Right lobe of liver (tissue), 6 donors: ENCODE data around the gene CHST3. TPM values are rescaled to one million over a fixed set of nuclear protein-coding genes. Genes with fewer than 3 reads are reported as not detected.
A peak's percentile ranks its signal among the peaks of the same experiment; 100 is the strongest.
"Not testable (repeated sequence)": the region's sequence is repeated elsewhere in the genome, so short reads cannot be mapped to it uniquely, and the experiment has no call there.

Source experiments
- ATAC-seq, 4 donors: fragments of 200-7000 bp; cut with Tn5 transposase; one replicate each; pipeline ENCODE4 v1.9.1; 2020; ENCODE audit warnings: mild to moderate bottlenecking in 4 of 4, moderate library complexity in 4 of 4
- DNase-seq, 3 donors: peaks; one replicate each; pipeline ENCODE4 v3.0.0-alpha.2; 2020
- H3K27ac ChIP-seq, 3 donors: fragments of 200-600 bp; one replicate each; pipeline ENCODE4 v1.8.0; 2022
- H3K27me3 ChIP-seq, 2 donors: fragments of 200-600 bp; one replicate each; pipeline ENCODE4 v1.8.0; 2022
- H3K36me3 ChIP-seq, 4 donors: fragments of 200-600 bp; sonication (generic) in 1 of 4; one replicate each; pipeline versions ENCODE4 v1.5.1 to v1.8.0; 2017 to 2022; ENCODE audit warnings: control low read depth in 1 of 4
- H3K4me1 ChIP-seq, 4 donors: fragments of 200-600 bp; sonication (generic) in 1 of 4; one replicate each; pipeline versions ENCODE4 v1.5.1 to v1.8.0; 2017 to 2022; ENCODE audit warnings: control low read depth in 1 of 4
- H3K4me3 ChIP-seq, 3 donors: fragments of 200-600 bp; one replicate each; pipeline ENCODE4 v1.8.0; 2022
- H3K9me3 ChIP-seq, 4 donors: fragments of 200-600 bp; sonication (generic) in 1 of 4; one replicate each; pipeline versions ENCODE4 v1.5.1 to v1.8.0; 2017 to 2022; ENCODE audit warnings: control low read depth in 1 of 4
- CTCF ChIP-seq, 4 donors: fragments of 200-600 bp in 3 of 4; fragments of 450-650 bp in 1 of 4; IDR thresholded peaks; one replicate each; pipeline versions ENCODE4 v1.5.1 to v1.8.0; 2016 to 2022; ENCODE audit warnings: antibody characterized with exemption in 4 of 4, mild to moderate bottlenecking in 2 of 4
- POLR2A ChIP-seq: fragments of 450-650 bp; IDR thresholded peaks from one replicate; pipeline ENCODE4 v1.6.1; 2017; ENCODE audit warnings: antibody characterized with exemption, mild to moderate bottlenecking
- WGBS: methylation state at CpG from one replicate; pipeline ENCODE4 v1.1.6; 2018; ENCODE audit warnings: low coverage, low lambda C conversion rate; ENCODE audit not compliant: insufficient coverage; ENCODE audit errors: missing lambda C conversion rate; 5-methylcytosine and 5-hydroxymethylcytosine counted together
- intact Hi-C, 2 donors: fragments of 100-400 bp; cut with DNase I; formaldehyde crosslinking; loops; one replicate each; pipeline versions ENCODE4 v1.11.2 to v1.14.1; 2022
- total RNA-seq, 6 experiments: library from RNA; depleted of rRNA in 2 of 6; stranded (reverse); fragments of >200 nt in 2 of 6; fragmentation: NEBNext Ultra II Directional in 3 of 6; extraction: Animal tissue kit (Norgen Biotek cat#: 25700) in 3 of 6; gene quantifications; one replicate each; pipeline versions ENCODE4 v1.1.0 to v1.2.4, GENCODE V29; 2016 to 2023
- donor health status: DM: no; HTN: yes; CAD: no.
- donor health status: DM: no; HTN: no; CAD: no.
- donor health status: DM: no; HTN: no; CAD: no.
- donor health status: DM: no; HTN: yes; CAD: no.
- donor health status: DM: no; HTN: yes; CAD: no.

The CHST3 gene
- total RNA-seq, 6 experiments from 2014 or later, result 0.81 to 2.5 (median 1.8) TPM

- Histone ChIP-seq H3K27me3 (no peaks in the 10 kb centered on the region), H3K9me3 (no peaks in the 10 kb centered on the region), H3K27ac (no peak overlapping the region), H3K4me1 (peaks cover 0 to 14% (median 0%) of the 10 kb centered on the region in 4 donors), H3K36me3 (no peaks in the 10 kb centered on the region), H3K4me3 (peak overlapping the region in 2 of 3 donors; percentile 40 to 51)
- intact Hi-C loops, result no loop called here
- ATAC-seq (no peak), DNase-seq (no peak)
- TF ChIP-seq CTCF (IDR thresholded peaks at IDR 0.05) (no peak), POLR2A (no peak)
- 65% methylated on average over 5 of the region's 6 CpGs for WGBS
Measured at GRCh38 chr10:71966046-71967004, 2.1 kb downstream of the CHST3 start.

- H3K27me3 ChIP-seq, H3K27ac ChIP-seq, H3K36me3 ChIP-seq, H3K9me3 ChIP-seq, intact Hi-C loops, ATAC-seq, DNase-seq, H3K4me3 ChIP-seq: not testable (repeated sequence)
- peaks cover 0 to 14% (median 0%) of the 10 kb centered on the region in 4 donors for H3K4me1 ChIP-seq
- WGBS, result 18% methylated on average over 4 of the region's 8 CpGs
Measured at GRCh38 chr10:71967958-71968357, 3.8 kb downstream of the CHST3 start.

- no peak for ATAC-seq
- no peaks in the 10 kb centered on the region for H3K27me3 ChIP-seq
- no peak overlapping the region for H3K4me3 ChIP-seq
Measured at GRCh38 chr10:71968553-71969474, 4.6 kb downstream of the CHST3 start.

GRCh38 chr10:71969929-71970328 is 5.7 kb downstream of the CHST3 start:
- DNase-seq, result no peak

More at GRCh38 chr10:71968553-71969474, 4.6 kb downstream of the CHST3 start:
- H3K9me3 ChIP-seq, result no peaks in the 10 kb centered on the region
- TF ChIP-seq POLR2A, result no peak
- TF ChIP-seq CTCF (IDR thresholded peaks at IDR 0.05), result no peak
- no peaks in the 10 kb centered on the region for H3K36me3 ChIP-seq
- no peak for DNase-seq
- 49% methylated on average over 5 of the region's 11 CpGs for WGBS
- peaks cover 0 to 13% (median 0%) of the 10 kb centered on the region in 4 donors for H3K4me1 ChIP-seq
- intact Hi-C loops, result no loop called here
- no peak overlapping the region for H3K27ac ChIP-seq

More at GRCh38 chr10:71969929-71970328, 5.7 kb downstream of the CHST3 start:
- ATAC-seq, result no peak
- no peak overlapping the region for H3K27ac ChIP-seq
- H3K9me3 ChIP-seq, result no peaks in the 10 kb centered on the region
- WGBS, result 79% methylated on average over 10 of the region's 10 CpGs
- no peaks in the 10 kb centered on the region for H3K27me3 ChIP-seq
- peaks cover 0 to 1% (median 0%) of the 10 kb centered on the region in 4 donors for H3K4me1 ChIP-seq
- TF ChIP-seq POLR2A (no peak), CTCF (IDR thresholded peaks at IDR 0.05) (no peak)
- no peak overlapping the region for H3K4me3 ChIP-seq
- no peaks in the 10 kb centered on the region for H3K36me3 ChIP-seq
- intact Hi-C loops, result no loop called here
